IPS-15b (cell line): ENCODE results near the gene GNAO1.

Source experiments
- H3K27me3 ChIP-seq: one replicate; pipeline ENCODE4 v1.6.1; 2013; ENCODE audit warnings: low read length; ENCODE audit not compliant: control insufficient read depth, insufficient read depth
- H3K36me3 ChIP-seq: one replicate; pipeline ENCODE4 v1.6.1; 2013; ENCODE audit warnings: low read length; ENCODE audit not compliant: control insufficient read depth, insufficient read depth
- H3K4me1 ChIP-seq: one replicate; pipeline ENCODE4 v1.6.1; 2013; ENCODE audit warnings: mild to moderate bottlenecking, low read length; ENCODE audit not compliant: control insufficient read depth, insufficient read depth
- H3K4me3 ChIP-seq: one replicate; pipeline ENCODE4 v1.5.1; 2013; ENCODE audit warnings: low read depth, low read length
- H3K9ac ChIP-seq: one replicate; pipeline ENCODE4 v1.6.1; 2013; ENCODE audit warnings: low read depth, mild to moderate bottlenecking, low read length
- H3K9me3 ChIP-seq: one replicate; pipeline ENCODE4 v1.6.1; 2013; ENCODE audit warnings: mild to moderate bottlenecking, low read length; ENCODE audit not compliant: control insufficient read depth, insufficient read depth

GNAO1 gene

GRCh38 chr16:56321571-56321970 lies 130.3 kb downstream of the GNAO1 start:
- H3K27me3 ChIP-seq, result peaks cover 7% of the 10 kb centered on the region
- H3K9ac ChIP-seq, result no peak overlapping the region

GRCh38 chr16:56324406-56324805 lies 133.1 kb downstream of the GNAO1 start:
- Histone ChIP-seq H3K4me1 (no peaks in the 10 kb centered on the region), H3K9ac (no peak overlapping the region), H3K36me3 (peaks cover under 1% of the 10 kb centered on the region), H3K4me3 (no peak overlapping the region), H3K27me3 (no peaks in the 10 kb centered on the region), H3K9me3 (no peaks in the 10 kb centered on the region)

More at GRCh38 chr16:56321571-56321970, 130.3 kb downstream of the GNAO1 start:
- H3K36me3 ChIP-seq, result no peaks in the 10 kb centered on the region
- no peak overlapping the region for H3K4me3 ChIP-seq
- H3K4me1 ChIP-seq, result no peaks in the 10 kb centered on the region
- no peaks in the 10 kb centered on the region for H3K9me3 ChIP-seq

GRCh38 chr16:56325956-56326355 lies 134.7 kb downstream of the GNAO1 start:
- Histone ChIP-seq H3K27me3 (no peaks in the 10 kb centered on the region), H3K9ac (no peak overlapping the region), H3K4me1 (no peaks in the 10 kb centered on the region), H3K4me3 (no peak overlapping the region), H3K36me3 (peaks cover 3% of the 10 kb centered on the region), H3K9me3 (no peaks in the 10 kb centered on the region)

GRCh38 chr16:56327071-56327928 lies 136.0 kb downstream of the GNAO1 start:
- Histone ChIP-seq H3K27me3 (no peaks in the 10 kb centered on the region), H3K4me1 (no peaks in the 10 kb centered on the region)

GRCh38 chr16:56327929-56328258 lies 136.6 kb downstream of the GNAO1 start:
- Histone ChIP-seq H3K36me3 (peaks cover 3% of the 10 kb centered on the region), H3K27me3 (no peaks in the 10 kb centered on the region), H3K9ac (no peak overlapping the region), H3K4me1 (no peaks in the 10 kb centered on the region), H3K9me3 (no peaks in the 10 kb centered on the region), H3K4me3 (no peak overlapping the region)

More at GRCh38 chr16:56327071-56327928, 136.0 kb downstream of the GNAO1 start:
- Histone ChIP-seq H3K36me3 (peaks cover 3% of the 10 kb centered on the region), H3K9ac (no peak overlapping the region), H3K9me3 (no peaks in the 10 kb centered on the region), H3K4me3 (no peak overlapping the region)

- Histone ChIP-seq H3K9ac (no peak overlapping the region), H3K27me3 (no peaks in the 10 kb centered on the region), H3K4me1 (no peaks in the 10 kb centered on the region)
Observed at GRCh38 chr16:56328276-56329022, 137.2 kb downstream of the GNAO1 start.

GRCh38 chr16:56329887-56330286 lies 138.6 kb downstream of the GNAO1 start:
- H3K4me3 ChIP-seq, result no peak overlapping the region
- H3K4me1 ChIP-seq, result no peaks in the 10 kb centered on the region
- H3K9ac ChIP-seq, result no peak overlapping the region
- H3K36me3 ChIP-seq, result peaks cover 3% of the 10 kb centered on the region
- no peaks in the 10 kb centered on the region for H3K27me3 ChIP-seq
- H3K9me3 ChIP-seq, result no peaks in the 10 kb centered on the region

More at GRCh38 chr16:56328276-56329022, 137.2 kb downstream of the GNAO1 start:
- no peak overlapping the region for H3K4me3 ChIP-seq
- H3K36me3 ChIP-seq, result peaks cover 3% of the 10 kb centered on the region
- H3K9me3 ChIP-seq, result no peaks in the 10 kb centered on the region

- Histone ChIP-seq H3K4me3 (no peak overlapping the region), H3K9me3 (no peaks in the 10 kb centered on the region), H3K9ac (no peak overlapping the region), H3K36me3 (peaks cover 3% of the 10 kb centered on the region), H3K27me3 (no peaks in the 10 kb centered on the region), H3K4me1 (no peaks in the 10 kb centered on the region)
Observed at GRCh38 chr16:56330476-56330875, 139.2 kb downstream of the GNAO1 start.

GRCh38 chr16:56331399-56331798 lies 140.1 kb downstream of the GNAO1 start:
- Histone ChIP-seq H3K4me3 (no peak overlapping the region), H3K4me1 (no peaks in the 10 kb centered on the region), H3K9ac (no peak overlapping the region), H3K27me3 (no peaks in the 10 kb centered on the region), H3K9me3 (no peaks in the 10 kb centered on the region), H3K36me3 (peaks cover 3% of the 10 kb centered on the region)

- Histone ChIP-seq H3K27me3 (no peaks in the 10 kb centered on the region), H3K4me1 (no peaks in the 10 kb centered on the region), H3K9ac (no peak overlapping the region), H3K9me3 (no peaks in the 10 kb centered on the region), H3K36me3 (peaks cover 3% of the 10 kb centered on the region), H3K4me3 (no peak overlapping the region)
Observed at GRCh38 chr16:56331915-56332314, 140.6 kb downstream of the GNAO1 start.

GRCh38 chr16:56332464-56333079 lies 141.3 kb downstream of the GNAO1 start:
- H3K9me3 ChIP-seq, result no peaks in the 10 kb centered on the region
- H3K36me3 ChIP-seq, result peaks cover 3% of the 10 kb centered on the region
- no peaks in the 10 kb centered on the region for H3K27me3 ChIP-seq
- no peak overlapping the region for H3K9ac ChIP-seq
- H3K4me1 ChIP-seq, result no peaks in the 10 kb centered on the region
- H3K4me3 ChIP-seq, result no peak overlapping the region
